GM19240 (cell line): ENCODE measurements around the gene MCOLN3.

Experiments used
- DNase-seq: peaks from one replicate; pipeline ENCODE4 v3.0.0; 2011; ENCODE audit warnings: low spot score; ENCODE audit not compliant: insufficient read length

Gene MCOLN3, protein sequence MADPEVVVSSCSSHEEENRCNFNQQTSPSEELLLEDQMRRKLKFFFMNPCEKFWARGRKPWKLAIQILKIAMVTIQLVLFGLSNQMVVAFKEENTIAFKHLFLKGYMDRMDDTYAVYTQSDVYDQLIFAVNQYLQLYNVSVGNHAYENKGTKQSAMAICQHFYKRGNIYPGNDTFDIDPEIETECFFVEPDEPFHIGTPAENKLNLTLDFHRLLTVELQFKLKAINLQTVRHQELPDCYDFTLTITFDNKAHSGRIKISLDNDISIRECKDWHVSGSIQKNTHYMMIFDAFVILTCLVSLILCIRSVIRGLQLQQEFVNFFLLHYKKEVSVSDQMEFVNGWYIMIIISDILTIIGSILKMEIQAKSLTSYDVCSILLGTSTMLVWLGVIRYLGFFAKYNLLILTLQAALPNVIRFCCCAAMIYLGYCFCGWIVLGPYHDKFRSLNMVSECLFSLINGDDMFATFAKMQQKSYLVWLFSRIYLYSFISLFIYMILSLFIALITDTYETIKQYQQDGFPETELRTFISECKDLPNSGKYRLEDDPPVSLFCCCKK

DNA sequence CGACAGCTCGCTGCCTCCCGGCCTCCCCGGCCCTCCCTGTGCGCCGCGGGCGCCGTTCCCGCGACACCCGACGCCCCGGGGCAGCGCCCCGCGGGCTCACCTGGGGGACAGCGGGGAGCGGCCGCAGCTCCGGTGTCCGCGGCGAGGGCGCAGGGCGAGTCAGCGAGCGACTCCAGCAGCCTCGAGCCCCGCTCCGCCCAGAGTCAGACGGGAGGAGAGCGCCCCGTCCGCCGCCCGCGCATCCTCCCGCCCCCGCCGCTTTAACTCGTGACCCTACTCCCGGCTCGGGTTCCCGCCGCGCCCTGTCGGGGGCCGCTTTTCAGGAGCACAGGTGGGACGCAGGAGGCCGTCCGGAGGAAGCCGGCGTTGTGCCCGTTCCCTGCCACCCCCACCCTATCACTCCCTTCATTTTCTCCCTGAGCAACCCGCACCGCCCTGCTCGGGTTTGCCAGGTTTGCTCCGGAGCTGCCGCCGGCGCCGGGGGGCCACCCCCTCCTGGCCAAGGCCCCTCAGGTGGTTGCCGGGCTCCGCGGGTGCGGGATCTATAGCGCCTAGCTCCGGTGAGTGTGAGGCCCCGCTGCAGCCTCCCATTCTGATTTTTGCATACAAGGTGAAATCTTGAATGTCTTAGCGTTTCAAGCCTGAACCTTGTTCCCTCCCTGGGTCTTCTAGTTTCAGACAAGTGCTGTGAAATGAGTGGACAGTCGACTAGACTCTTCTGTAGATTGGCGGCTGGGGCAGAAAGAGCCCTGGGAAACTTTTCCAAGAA is at the start of gene MCOLN3:
MCOLN3 (minus strand) TSS at position 205 of the 769 bp plus-strand sequence. CDS start 3,140 bp downstream, outside the sequence.
- no peak for DNase-seq

- no peak for DNase-seq
Observed at GRCh38 chr1:85093644-85094043, 45.3 kb upstream of the MCOLN3 start.

DNA sequence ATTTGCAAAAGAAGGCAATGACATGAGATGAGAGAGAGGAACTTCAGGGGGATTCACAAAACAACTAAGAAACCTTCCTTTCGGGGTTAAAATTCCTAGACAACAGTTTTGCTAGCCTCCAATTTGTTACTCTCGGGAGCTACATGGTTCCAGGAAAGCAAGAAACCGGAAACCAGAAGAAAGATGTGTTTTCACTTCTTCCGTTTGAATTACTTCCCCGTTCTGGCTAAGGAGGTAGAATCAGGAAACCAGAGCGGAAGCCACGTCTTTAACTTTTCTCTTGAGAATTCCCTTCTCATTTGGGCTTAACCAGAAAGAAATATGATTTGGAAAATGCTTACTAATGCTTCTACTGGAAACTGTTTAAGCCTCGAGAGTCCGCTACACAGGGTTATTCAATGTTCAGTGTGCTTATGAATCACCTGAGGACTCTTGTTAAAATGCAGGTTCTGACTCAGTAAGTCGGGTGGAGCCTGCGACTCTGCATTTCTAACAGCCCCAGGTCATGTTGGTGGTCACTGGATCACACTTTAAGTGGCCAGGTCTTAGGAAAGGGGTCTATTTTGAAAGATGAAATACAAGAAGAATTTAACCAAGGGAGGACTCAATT is 43.5 kb upstream of the MCOLN3 start:
- no peak for DNase-seq

GRCh38 chr1:85090225-85090624 is 41.9 kb upstream of the MCOLN3 start:
- DNase-seq, result no peak

- no peak for DNase-seq
Observed at GRCh38 chr1:85089203-85089602, 40.9 kb upstream of the MCOLN3 start.

DNA sequence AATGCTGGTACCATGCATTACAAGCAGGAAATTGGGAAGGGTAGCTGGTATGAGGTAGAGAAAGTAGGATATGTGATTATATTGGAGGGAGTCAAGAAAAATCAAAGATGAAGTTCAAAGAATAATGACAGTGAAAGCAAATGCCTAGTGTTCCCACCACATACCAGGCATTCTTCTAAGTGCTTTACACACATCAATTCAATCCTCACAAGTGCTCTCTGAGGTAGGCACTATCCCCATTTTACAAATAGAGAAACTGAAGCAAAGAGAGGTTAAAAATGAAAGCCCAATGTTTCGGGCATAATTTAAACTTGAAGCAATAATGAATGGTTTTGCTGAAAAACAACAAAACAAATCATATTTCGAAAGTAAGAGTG is 40.1 kb upstream of the MCOLN3 start:
- DNase-seq, result no peak

DNA sequence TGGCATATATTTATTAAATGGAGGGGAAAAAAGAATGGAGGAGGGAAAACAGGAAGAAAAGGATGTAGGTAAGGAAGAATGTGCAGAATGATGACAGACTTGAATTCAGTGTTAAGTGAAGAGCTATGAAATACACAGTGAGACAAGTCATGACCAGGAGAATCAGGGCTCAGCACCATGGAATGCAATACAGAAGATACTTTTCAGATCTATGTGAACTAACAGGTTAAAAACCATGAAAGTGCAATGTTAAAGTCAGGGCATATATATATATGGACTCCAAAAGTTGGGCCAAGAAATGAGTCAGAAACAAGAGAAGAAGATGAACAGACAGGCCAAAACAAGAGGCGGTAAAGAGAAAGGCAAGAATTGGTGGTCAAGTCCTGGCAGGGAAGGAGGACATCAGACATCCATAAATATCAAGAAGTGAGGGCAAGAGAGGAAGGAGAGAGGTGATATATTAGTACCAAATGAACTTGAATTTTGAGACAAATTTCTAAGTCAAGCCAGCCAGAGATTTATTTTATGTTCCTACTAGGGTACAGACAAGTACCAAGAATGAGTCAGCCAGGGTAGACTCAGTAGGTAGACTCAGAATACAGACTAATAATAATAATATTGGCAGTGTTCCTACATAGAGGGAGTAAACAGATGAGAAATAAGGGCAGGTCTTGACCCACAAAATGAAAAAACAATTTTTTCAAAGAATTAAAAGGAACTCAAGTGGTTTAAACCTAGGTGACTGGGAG is 39.5 kb upstream of the MCOLN3 start:
- DNase-seq, result no peak

GRCh38 chr1:85085417-85085816 is 37.1 kb upstream of the MCOLN3 start:
- DNase-seq, result no peak

GRCh38 chr1:85078903-85079302 is 30.6 kb upstream of the MCOLN3 start:
- DNase-seq, result no peak

- DNase-seq, result no peak
Observed at GRCh38 chr1:85074365-85074964, 26.2 kb upstream of the MCOLN3 start.

GRCh38 chr1:85070972-85071492 is 22.7 kb upstream of the MCOLN3 start:
- no peak for DNase-seq

GRCh38 chr1:85068846-85069245 is 20.5 kb upstream of the MCOLN3 start:
- DNase-seq, result no peak

- DNase-seq, result no peak
Observed at GRCh38 chr1:85065550-85065949, 17.2 kb upstream of the MCOLN3 start.

- no peak for DNase-seq
Observed at GRCh38 chr1:85062425-85063026, 14.2 kb upstream of the MCOLN3 start.

- peak; percentile 79 for DNase-seq
Observed at GRCh38 chr1:85061711-85062424, 13.6 kb upstream of the MCOLN3 start.

DNA sequence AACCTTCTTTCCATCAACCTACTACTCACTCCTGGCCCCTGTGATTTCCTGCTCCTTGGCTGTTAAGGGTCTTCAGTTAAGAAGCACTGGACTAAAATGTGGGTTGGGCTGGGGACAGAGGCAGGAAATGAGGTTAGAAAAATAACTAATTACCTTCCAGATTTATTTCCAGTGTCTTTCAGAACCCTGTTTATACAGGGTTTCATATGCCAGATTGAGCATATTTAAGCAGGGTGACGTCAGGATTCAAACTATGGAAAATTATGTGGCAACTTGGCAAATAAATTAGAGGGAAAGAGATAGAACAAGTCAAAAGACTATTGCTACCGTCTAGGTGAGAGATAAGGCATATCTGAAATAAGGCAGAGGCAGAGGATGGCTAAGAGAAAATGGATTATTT is 11.7 kb upstream of the MCOLN3 start:
- no peak for DNase-seq

- DNase-seq, result no peak
Observed at GRCh38 chr1:85059563-85059962, 11.3 kb upstream of the MCOLN3 start.

GRCh38 chr1:85058786-85059185 is 10.5 kb upstream of the MCOLN3 start:
- no peak for DNase-seq

- DNase-seq, result no peak
Observed at GRCh38 chr1:85058311-85058710, 10.0 kb upstream of the MCOLN3 start.

DNA sequence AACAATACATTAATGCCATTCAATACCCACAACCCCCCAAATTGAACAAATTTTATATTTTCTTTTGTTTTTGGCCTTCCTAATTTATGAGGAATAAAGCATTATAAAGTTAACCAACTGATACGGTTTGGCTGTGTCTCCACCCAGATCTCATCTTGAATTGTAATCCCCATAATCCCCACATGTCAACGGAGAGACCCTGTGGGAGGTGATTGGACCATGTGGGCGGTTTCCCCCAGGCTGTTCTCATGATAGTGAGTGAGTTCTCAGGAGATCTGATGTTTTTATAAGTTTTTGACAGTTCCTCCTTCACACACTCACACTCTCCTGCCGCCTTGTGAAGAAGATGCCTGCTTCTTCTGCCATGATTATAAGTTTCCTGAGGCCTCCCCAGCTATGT is 6.4 kb upstream of the MCOLN3 start:
- DNase-seq, result no peak
